GM12892 (cell line): ENCODE results near the gene SPEG.

Experiments
- DNase-seq: peaks from one replicate; pipeline ENCODE4 v3.0.0; 2011; ENCODE audit not compliant: insufficient read length
- FAIRE-seq: peaks from 2 replicates; lab custom pipeline; 2011; peaks lifted over from hg19 to GRCh38; lab: Jason Lieb, UNC
- POLR2A ChIP-seq: IDR thresholded peaks from 2 replicates; pipeline ENCODE4 v1.6.1; 2011; ENCODE audit warnings: low read depth, low read length, control low read depth
- POLR2AphosphoS5 ChIP-seq: IDR thresholded peaks from 2 replicates; pipeline ENCODE4 v1.6.1; 2011; ENCODE audit warnings: low read depth, low read length, control low read depth
- TAF1 ChIP-seq: IDR thresholded peaks from 2 replicates; pipeline ENCODE4 v1.6.1; 2011; ENCODE audit warnings: low read depth, mild to moderate bottlenecking, control low read depth, low read length, borderline replicate concordance

The SPEG gene

GRCh38 chr2:219470429-219470828, 35.8 kb downstream of the SPEG start:
- FAIRE-seq = no peak
- no peak for DNase-seq
- no peak for TF ChIP-seq POLR2A
- TF ChIP-seq TAF1 = no peak

DNA sequence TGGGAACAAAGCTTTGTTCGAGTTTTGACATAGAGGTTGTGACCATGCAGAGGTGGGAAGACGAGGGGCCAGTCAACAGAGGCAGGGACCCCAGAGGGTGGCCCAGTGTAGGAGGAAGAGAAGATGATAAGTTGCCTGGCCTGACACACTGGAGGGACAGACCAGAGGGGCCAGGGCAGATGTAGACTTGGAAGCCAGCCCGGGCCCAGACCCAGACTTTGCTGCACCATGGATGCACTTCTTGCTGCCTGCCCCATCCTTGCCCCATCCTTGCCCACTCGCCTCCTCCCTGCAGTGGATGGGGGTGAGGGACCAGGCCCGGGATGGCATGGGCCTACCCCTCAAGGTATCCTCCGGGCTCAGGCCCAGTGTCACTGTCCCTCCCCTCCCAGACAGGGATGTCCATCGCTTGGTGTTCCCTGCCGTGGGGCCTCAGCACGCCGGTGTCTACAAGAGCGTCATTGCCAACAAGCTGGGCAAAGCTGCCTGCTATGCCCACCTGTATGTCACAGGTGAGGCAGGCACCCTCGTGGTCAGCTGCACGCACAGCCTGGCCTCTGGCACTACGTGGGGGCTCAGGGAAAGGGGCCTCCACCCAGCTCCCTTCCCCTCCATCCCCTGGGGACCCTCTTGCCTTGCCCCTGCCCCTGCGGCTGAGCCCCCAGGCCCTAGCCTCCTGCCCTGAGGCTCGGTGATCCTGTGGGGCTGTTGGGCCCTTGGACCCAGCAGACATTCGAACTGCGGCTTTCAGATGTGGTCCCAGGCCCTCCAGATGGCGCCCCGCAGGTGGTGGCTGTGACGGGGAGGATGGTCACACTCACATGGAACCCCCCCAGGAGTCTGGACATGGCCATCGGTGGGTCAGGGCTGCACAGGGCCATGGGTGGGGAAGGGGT, 37.1 kb downstream of the SPEG start:
- FAIRE-seq = no peak
- no peak for TF ChIP-seq POLR2A
- TF ChIP-seq POLR2AphosphoS5 = no peak
- no peak for TF ChIP-seq TAF1
- no peak for DNase-seq

DNA sequence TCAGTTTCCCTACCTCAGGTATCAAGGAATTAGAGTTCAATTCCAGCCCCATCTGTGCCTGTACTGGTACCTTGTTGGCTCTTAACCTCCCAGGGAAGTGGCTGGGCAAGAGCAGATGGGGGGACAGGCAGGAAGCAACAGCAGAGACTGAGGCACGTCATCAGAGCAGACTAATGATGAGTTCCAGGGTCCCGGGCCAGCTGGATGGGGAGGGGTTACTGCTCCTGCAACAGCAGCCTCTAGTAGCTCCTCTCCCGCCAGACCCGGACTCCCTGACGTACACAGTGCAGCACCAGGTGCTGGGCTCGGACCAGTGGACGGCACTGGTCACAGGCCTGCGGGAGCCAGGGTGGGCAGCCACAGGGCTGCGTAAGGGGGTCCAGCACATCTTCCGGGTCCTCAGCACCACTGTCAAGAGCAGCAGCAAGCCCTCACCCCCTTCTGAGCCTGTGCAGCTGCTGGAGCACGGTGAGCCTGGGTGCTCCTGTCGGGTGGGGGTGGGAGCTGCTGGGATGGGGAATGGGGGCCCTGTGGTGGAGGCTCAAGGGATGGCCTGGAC, 38.1 kb downstream of the SPEG start:
- DNase-seq = no peak
- TF ChIP-seq POLR2AphosphoS5 = no peak
- no peak for TF ChIP-seq TAF1
- TF ChIP-seq POLR2A = no peak
- no peak for FAIRE-seq

DNA sequence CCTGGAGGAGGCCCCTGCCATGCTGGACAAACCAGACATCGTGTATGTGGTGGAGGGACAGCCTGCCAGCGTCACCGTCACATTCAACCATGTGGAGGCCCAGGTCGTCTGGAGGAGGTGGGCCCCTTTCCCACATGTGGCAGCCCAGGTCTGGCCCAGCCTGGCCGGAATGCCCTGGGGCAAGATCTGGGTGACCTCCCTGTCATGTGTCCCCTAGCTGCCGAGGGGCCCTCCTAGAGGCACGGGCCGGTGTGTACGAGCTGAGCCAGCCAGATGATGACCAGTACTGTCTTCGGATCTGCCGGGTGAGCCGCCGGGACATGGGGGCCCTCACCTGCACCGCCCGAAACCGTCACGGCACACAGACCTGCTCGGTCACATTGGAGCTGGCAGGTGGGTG, 38.9 kb downstream of the SPEG start:
- DNase-seq (no peak), FAIRE-seq (no peak)
- TF ChIP-seq POLR2AphosphoS5 = no peak
- no peak for TF ChIP-seq POLR2A
- TF ChIP-seq TAF1 = no peak

DNA sequence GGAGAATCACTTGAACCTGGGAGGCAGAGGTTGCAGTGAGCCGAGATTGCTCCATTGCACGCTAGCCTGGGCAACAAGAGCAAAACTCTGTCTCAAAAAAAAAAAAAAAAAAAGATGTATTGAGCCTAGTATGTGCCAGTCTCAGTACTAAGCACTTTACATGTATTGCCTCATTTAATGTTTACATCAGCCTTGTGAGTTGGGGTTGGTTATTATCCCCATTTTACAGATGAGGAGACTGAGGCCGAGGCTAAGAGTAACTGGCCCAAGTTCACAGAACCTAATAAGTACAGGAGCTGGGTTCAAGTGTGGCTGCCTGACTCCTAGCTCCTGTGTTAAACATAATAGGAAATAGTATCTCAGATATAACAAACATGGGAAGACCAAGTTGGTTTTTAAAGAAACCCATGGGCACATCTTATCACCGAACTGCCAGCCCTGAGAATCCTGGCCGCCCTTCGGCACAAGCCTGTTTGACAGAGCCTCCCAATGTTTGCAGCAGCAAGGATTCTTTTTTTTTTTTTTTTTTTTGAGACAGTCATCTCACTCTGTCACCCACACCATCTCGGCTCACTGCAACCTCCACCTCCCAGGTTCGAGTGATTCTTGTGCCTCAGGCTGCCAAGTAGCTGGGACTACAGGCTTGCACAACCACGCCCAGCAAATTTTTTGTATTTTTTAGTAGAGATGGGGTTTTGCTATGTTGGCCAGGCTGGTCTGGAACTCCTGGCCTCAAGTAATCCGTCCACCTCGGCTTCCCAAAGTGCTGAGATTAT, 39.8 kb downstream of the SPEG start:
- no peak for TF ChIP-seq POLR2A
- FAIRE-seq (no peak), DNase-seq (no peak)

- FAIRE-seq (no peak), DNase-seq (no peak)
- TF ChIP-seq POLR2AphosphoS5 = no peak
- no peak for TF ChIP-seq POLR2A
- no peak for TF ChIP-seq TAF1
Observed at GRCh38 chr2:219475278-219475677, 40.6 kb downstream of the SPEG start.

GRCh38 chr2:219475697-219476651, 41.3 kb downstream of the SPEG start:
- FAIRE-seq = no peak
- DNase-seq = peak; percentile 57

DNA sequence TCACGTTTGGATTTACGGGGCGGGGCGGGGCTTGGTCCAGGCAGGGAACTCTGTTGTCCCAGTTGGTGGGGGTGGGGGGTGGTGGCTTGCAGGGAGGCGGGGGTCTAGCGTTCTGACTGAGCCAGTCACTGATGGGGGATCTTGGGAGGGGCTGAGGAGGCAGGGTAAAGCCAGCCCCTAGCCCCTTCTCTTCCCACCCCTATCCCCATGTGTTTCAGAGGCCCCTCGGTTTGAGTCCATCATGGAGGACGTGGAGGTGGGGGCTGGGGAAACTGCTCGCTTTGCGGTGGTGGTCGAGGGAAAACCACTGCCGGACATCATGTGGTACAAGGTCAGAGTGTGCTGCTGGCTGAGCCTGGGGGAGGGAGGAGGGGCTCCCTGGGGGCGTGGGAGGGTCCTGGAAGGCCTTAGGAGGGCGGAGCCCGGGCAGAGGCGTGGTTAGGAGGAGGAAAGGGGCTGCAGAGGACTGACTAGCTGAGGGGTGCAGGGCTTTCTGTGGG, 42.1 kb downstream of the SPEG start:
- TF ChIP-seq POLR2A = no peak
- TF ChIP-seq TAF1 = no peak
- no peak for TF ChIP-seq POLR2AphosphoS5
- no peak for DNase-seq
- no peak for FAIRE-seq

More at GRCh38 chr2:219475697-219476651, 41.3 kb downstream of the SPEG start:
- TF ChIP-seq POLR2A (no peak), TAF1 (no peak), POLR2AphosphoS5 (no peak)

GRCh38 chr2:219477179-219477578, 42.5 kb downstream of the SPEG start:
- DNase-seq (no peak), FAIRE-seq (no peak)
- TF ChIP-seq POLR2A = no peak
- no peak for TF ChIP-seq TAF1
- no peak for TF ChIP-seq POLR2AphosphoS5

DNA sequence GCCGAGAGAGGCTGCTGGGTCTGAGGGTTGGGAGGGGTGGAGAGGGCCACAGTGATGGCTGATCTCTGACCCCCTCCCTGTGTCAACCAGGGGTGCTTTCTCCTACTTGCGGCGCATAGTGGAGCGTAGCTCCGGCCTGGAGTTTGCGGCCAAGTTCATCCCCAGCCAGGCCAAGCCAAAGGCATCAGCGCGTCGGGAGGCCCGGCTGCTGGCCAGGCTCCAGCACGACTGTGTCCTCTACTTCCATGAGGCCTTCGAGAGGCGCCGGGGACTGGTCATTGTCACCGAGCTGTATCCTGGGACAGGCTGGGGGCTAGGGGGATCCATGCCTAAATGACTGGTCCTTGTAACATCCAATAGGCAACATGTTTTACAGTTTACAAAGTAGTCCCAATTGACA, 43.2 kb downstream of the SPEG start:
- no peak for TF ChIP-seq POLR2A
- no peak for TF ChIP-seq TAF1
- TF ChIP-seq POLR2AphosphoS5 = no peak
- FAIRE-seq = no peak
- DNase-seq = no peak
